ENCODE results near the gene PPP3R1. TPM values are rescaled to one million over a fixed set of nuclear protein-coding genes. Genes with fewer than 3 reads are reported as not detected.

The PPP3R1 gene
- polyA plus RNA-seq, 1 experiment, result 5.2 TPM

DNA sequence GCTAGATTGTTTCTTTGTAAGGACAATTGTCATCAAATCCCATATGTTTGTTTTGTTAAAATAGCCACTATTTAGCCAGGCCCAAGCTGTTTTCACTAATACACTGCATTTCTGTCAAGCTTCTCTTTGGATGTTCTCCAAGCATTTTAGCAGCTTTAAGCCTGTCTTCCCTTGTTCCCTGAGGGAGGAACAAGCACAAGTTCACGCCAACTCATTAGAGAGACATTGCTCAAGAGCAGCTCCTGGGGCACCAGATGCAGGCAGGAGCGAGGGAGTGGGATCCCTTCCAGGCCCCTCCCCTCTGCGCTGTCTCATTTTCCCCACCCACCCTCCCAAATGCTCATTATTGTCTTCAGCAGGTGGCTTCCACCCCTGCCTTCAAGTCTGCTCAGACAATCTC is 32.6 kb upstream of the PPP3R1 start:
- Histone ChIP-seq H3K4me3 (ENCODE audit: low read depth, low read length) (no peak overlapping the region), H3K27me3 (ENCODE audit: control insufficient read depth, insufficient read depth, low read length) (no peaks in the 10 kb centered on the region), H3K36me3 (ENCODE audit: control insufficient read depth, insufficient read depth, low read length) (no peaks in the 10 kb centered on the region)
- POLR2A ChIA-PET, result interaction anchor here (0.6 kb wide), 2 partner anchors 63 to 89 kb away, joined by 4 read pairs; no protein-coding TSS in a partner anchor
- TF ChIP-seq, protein P1, sequence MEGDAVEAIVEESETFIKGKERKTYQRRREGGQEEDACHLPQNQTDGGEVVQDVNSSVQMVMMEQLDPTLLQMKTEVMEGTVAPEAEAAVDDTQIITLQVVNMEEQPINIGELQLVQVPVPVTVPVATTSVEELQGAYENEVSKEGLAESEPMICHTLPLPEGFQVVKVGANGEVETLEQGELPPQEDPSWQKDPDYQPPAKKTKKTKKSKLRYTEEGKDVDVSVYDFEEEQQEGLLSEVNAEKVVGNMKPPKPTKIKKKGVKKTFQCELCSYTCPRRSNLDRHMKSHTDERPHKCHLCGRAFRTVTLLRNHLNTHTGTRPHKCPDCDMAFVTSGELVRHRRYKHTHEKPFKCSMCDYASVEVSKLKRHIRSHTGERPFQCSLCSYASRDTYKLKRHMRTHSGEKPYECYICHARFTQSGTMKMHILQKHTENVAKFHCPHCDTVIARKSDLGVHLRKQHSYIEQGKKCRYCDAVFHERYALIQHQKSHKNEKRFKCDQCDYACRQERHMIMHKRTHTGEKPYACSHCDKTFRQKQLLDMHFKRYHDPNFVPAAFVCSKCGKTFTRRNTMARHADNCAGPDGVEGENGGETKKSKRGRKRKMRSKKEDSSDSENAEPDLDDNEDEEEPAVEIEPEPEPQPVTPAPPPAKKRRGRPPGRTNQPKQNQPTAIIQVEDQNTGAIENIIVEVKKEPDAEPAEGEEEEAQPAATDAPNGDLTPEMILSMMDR (IDR thresholded peaks at IDR 0.05; ENCODE audit: insufficient read depth, low read depth, low read length), result no peak
- DNase-seq (ENCODE audit: low read depth), result peak; percentile 42
- CTCF ChIA-PET, result interaction anchor here (0.5 to 3.0 kb wide), 11 partner anchors 11 to 164 kb away, joined by 3 to 19 read pairs (median 4); partner anchors contain the start of gene CNRIP1

DNA sequence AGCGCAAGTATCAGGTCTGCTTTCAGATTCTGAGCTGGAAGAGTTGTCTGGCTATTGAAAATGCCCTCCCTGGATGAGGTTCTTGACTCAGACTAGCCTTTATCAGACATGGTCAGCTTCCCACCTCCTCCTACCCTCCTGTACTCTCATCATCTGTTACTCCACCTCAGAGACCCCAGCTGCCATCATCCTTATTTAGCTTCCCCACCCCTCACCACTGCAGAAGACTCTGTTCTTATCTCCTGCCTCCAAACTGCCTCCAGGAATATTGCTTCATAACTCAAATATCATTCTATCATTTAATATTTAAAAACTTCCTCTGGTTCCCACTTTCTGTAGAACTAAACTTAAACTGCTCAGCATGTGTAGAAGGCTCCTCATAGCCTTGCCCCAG is 31.1 kb upstream of the PPP3R1 start:
- no peak overlapping the region for H3K4me3 ChIP-seq (ENCODE audit: low read depth, low read length)
- DNase-seq (ENCODE audit: low read depth), result no peak
- H3K27me3 ChIP-seq (ENCODE audit: control insufficient read depth, insufficient read depth, low read length), result no peaks in the 10 kb centered on the region
- TF ChIP-seq, protein P1 (IDR thresholded peaks at IDR 0.05; ENCODE audit: insufficient read depth, low read depth, low read length), result no peak
- CTCF ChIA-PET, result interaction anchor here (0.9 to 3.7 kb wide), 15 partner anchors 9 to 162 kb away, joined by 3 to 22 read pairs (median 8); partner anchors contain the start of genes CNRIP1 and PPP3R1
- POLR2A ChIA-PET, result no interaction called here
- H3K36me3 ChIP-seq (ENCODE audit: control insufficient read depth, insufficient read depth, low read length), result no peaks in the 10 kb centered on the region

DNA sequence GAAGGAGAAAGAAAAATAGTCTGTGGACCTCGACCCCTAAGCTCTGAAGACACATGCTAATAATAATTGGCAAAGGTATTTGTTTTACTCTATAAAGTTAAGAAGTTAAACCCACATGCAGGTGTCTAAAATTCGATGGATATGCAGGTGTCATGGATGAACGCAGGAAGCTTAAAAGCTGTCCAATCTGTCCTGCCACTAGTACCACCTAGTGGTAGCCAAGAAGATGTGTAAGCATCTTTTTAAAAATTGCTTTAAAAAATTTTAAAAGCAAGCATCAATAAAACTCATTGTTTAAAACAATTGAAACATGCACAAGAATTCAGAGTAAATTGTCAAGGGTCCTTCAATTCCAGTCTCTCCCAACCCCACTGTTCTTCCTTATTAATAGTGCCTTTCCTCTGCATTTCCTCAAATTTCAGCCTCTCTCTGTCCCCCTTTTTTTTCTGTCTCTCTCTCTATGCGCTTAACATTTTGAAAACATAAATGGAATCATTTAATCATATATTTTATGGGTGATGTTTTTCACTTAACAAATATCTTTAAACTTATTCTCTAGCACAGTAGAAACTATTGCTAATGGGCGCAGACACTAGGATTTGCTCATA is 30.6 kb upstream of the PPP3R1 start:
- Histone ChIP-seq H3K36me3 (ENCODE audit: control insufficient read depth, insufficient read depth, low read length) (no peaks in the 10 kb centered on the region), H3K4me3 (ENCODE audit: low read depth, low read length) (no peak overlapping the region), H3K27me3 (ENCODE audit: control insufficient read depth, insufficient read depth, low read length) (no peaks in the 10 kb centered on the region)
- POLR2A ChIA-PET, result no interaction called here
- CTCF ChIA-PET, result interaction anchor here (0.9 to 3.7 kb wide), 23 partner anchors 9 to 162 kb away, joined by 3 to 22 read pairs (median 4); partner anchors contain the start of genes CNRIP1, PNO1 and PPP3R1
- DNase-seq (ENCODE audit: low read depth), result no peak
- TF ChIP-seq, protein P1 (IDR thresholded peaks at IDR 0.05; ENCODE audit: insufficient read depth, low read depth, low read length), result peak; percentile 80

DNA sequence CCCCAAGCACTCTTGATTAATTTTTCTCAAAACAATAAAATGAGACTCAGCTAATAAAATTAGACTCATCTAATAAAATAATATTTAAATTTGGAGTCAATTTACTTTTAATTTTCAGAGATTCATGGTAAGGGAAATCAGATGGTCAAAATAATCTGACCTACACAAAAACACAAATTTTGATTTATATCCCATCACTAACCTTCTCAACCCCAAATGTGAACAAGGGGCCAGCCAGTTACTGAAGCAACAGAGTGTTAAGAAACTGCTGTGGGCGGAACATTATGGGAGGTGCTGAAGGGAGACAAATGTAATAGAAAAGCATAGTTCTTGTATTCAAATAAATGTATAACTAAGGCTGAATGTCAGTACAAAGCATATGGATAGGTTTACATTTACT is 28.5 kb upstream of the PPP3R1 start:
- DNase-seq (ENCODE audit: low read depth), result no peak
- TF ChIP-seq, protein P1 (IDR thresholded peaks at IDR 0.05; ENCODE audit: insufficient read depth, low read depth, low read length), result no peak
- H3K27me3 ChIP-seq (ENCODE audit: control insufficient read depth, insufficient read depth, low read length), result no peaks in the 10 kb centered on the region
- H3K36me3 ChIP-seq (ENCODE audit: control insufficient read depth, insufficient read depth, low read length), result no peaks in the 10 kb centered on the region
- POLR2A ChIA-PET, result no interaction called here
- CTCF ChIA-PET, result interaction anchor here (1.0 to 3.7 kb wide), 3 partner anchors 14 to 158 kb away, joined by 3 to 13 read pairs (median 8); no protein-coding TSS in a partner anchor
- H3K4me3 ChIP-seq (ENCODE audit: low read depth, low read length), result no peak overlapping the region

DNA sequence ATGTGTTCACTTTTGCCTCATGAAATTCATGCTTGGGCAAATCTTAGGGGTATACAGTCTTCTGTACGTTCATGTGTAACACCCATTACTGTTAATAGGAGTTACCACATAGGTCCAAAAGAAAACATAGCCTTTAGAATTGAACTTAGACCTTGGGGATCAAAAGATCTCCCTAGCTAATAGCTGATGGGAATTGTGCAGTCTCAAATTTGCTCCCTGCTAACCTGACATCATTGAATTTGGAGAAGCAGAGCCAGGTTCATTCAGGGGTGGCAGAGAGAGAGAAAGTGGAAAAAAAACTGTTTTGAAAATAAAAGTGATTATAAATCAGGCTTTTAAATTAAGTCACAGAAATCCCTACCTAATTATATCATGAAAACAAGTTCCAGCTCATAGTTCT is 28.0 kb upstream of the PPP3R1 start:
- Histone ChIP-seq H3K36me3 (ENCODE audit: control insufficient read depth, insufficient read depth, low read length) (no peaks in the 10 kb centered on the region), H3K27me3 (ENCODE audit: control insufficient read depth, insufficient read depth, low read length) (no peaks in the 10 kb centered on the region), H3K4me3 (ENCODE audit: low read depth, low read length) (no peak overlapping the region)
- no peak for DNase-seq (ENCODE audit: low read depth)
- CTCF ChIA-PET, result interaction anchor here (0.7 to 3.7 kb wide), 4 partner anchors 14 to 437 kb away, joined by 3 to 13 read pairs (median 6); no protein-coding TSS in a partner anchor
- POLR2A ChIA-PET, result no interaction called here
- TF ChIP-seq, protein P1 (IDR thresholded peaks at IDR 0.05; ENCODE audit: insufficient read depth, low read depth, low read length), result no peak

All from BJ (cell line).